ENCODE data around the gene FTL.

- TF ChIP-seq CTCF (IDR thresholded peaks at IDR 0.05; ENCODE audit: low read depth, low read length, poor library complexity, severe bottlenecking): no peak
- no peak for TF ChIP-seq EZH2phosphoT487 (IDR thresholded peaks at IDR 0.05; ENCODE audit: borderline replicate concordance, low read length)
These were observed 20.6 kb downstream of the FTL start for GRCh38 chr19:48985711-48986110.
